Peyer's patch (tissue), 4 donors: ENCODE data around the gene EMC7. TPM values are rescaled to one million over a fixed set of nuclear protein-coding genes. Genes with fewer than 3 reads are reported as not detected.

Source experiments
- DNase-seq, 3 donors: peaks; one replicate each; pipeline ENCODE4 v3.0.0-alpha.2; 2017 to 2019
- H3K27ac ChIP-seq, 4 donors: fragments of 200-600 bp; sonication (generic); one replicate each; pipeline ENCODE4 v1.5.1; 2016 to 2019
- H3K27me3 ChIP-seq, 2 donors: fragments of 200-600 bp; sonication (generic); one replicate each; pipeline ENCODE4 v1.5.1; 2019
- H3K36me3 ChIP-seq, 3 donors: fragments of 200-600 bp; sonication (generic); one replicate each; pipeline ENCODE4 v1.5.1; 2016 to 2019
- H3K4me1 ChIP-seq, 4 donors: fragments of 200-600 bp; sonication (generic); one replicate each; pipeline ENCODE4 v1.5.1; 2016 to 2019
- H3K4me3 ChIP-seq, 4 donors: fragments of 200-600 bp; sonication (generic); 1 replicate in 3 of 4; 2 replicates in 1 of 4; pipeline ENCODE4 v1.5.1; 2016 to 2019; ENCODE audit warnings: mild to moderate bottlenecking in 1 of 4
- H3K9me3 ChIP-seq, 4 donors: fragments of 200-600 bp; sonication (generic); one replicate each; pipeline ENCODE4 v1.5.1; 2016 to 2019; ENCODE audit warnings: mild to moderate bottlenecking in 1 of 4
- POLR2A ChIP-seq, 2 donors: fragments of 450-650 bp; IDR thresholded peaks; one replicate each; pipeline ENCODE4 v1.5.1; 2017; ENCODE audit warnings: antibody characterized with exemption in 2 of 2, mild to moderate bottlenecking in 2 of 2, moderate library complexity in 2 of 2
- total RNA-seq, 4 donors: library from RNA; depleted of rRNA; stranded (reverse); fragments of >200 nt; gene quantifications; one replicate each; pipeline ENCODE4 v1.1.0, GENCODE V29; 2016
- TF ChIP-seq, protein P1 (sequence below), 6 experiments: fragments of 450-650 bp in 4 of 6; fragments of 200-600 bp in 2 of 6; sonication (generic) in 1 of 6; IDR thresholded peaks; one replicate each; pipeline ENCODE4 v1.5.1; 2017 to 2019; ENCODE audit warnings: antibody characterized with exemption in 6 of 6, mild to moderate bottlenecking in 3 of 6, moderate library complexity in 1 of 6

Gene EMC7
- total RNA-seq, 4 donors from 2014 or later, result 20.5 to 29.8 (median 29.2) TPM; not detected in 1

DNA sequence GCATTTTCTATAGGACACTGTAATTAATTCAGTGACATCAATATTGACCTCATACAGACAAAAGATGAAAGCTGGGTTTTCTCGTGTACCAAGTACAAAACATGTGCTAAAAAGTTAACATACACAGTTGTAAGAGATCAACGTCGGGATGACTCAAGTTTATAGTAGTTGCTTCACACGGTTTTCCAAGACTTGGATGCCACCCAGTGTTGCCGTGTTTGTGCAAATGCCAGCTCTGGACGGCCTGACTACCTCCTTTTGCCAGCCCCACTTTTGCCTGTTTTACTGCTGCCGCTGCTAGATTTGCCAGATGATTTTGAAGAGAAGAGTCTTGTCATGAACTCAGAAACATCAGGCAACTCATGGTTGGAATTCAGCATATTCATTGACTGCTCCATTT, 17.6 kb downstream of the EMC7 start:
- DNase-seq, result no peak
- Histone ChIP-seq H3K9me3 (no peaks in the 10 kb centered on the region), H3K27ac (no peak overlapping the region), H3K36me3 (peaks cover 0 to 48% (median 0%) of the 10 kb centered on the region in 3 donors), H3K4me1 (peaks cover 0 to 5% (median 0%) of the 10 kb centered on the region in 4 donors), H3K4me3 (no peak overlapping the region), H3K27me3 (no peaks in the 10 kb centered on the region)
- no peak for TF ChIP-seq POLR2A (IDR thresholded peaks at IDR 0.05)
- TF ChIP-seq, protein P1, sequence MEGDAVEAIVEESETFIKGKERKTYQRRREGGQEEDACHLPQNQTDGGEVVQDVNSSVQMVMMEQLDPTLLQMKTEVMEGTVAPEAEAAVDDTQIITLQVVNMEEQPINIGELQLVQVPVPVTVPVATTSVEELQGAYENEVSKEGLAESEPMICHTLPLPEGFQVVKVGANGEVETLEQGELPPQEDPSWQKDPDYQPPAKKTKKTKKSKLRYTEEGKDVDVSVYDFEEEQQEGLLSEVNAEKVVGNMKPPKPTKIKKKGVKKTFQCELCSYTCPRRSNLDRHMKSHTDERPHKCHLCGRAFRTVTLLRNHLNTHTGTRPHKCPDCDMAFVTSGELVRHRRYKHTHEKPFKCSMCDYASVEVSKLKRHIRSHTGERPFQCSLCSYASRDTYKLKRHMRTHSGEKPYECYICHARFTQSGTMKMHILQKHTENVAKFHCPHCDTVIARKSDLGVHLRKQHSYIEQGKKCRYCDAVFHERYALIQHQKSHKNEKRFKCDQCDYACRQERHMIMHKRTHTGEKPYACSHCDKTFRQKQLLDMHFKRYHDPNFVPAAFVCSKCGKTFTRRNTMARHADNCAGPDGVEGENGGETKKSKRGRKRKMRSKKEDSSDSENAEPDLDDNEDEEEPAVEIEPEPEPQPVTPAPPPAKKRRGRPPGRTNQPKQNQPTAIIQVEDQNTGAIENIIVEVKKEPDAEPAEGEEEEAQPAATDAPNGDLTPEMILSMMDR (IDR thresholded peaks at IDR 0.05), result no peak

DNA sequence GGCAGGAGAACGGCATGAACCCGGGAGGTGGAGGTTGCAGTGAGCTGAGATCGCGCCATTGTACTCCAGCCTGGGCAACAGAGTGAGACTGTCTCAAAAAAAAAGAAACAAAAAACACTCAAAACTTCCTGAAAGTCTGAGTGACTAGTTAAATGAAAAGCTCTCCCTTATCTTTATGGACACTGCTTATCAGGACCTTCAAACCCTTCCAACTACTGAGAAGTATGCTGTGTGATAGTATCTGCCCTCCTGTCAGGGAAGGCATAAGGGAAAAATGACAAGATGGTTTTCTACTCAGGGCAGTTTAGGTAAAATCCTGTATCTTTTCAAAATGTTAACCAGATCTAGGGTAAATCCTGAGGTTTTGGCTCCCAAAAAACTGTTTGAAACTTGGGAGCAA, 21.8 kb downstream of the EMC7 start:
- Histone ChIP-seq H3K36me3 (peaks cover 0 to 20% (median 0%) of the 10 kb centered on the region in 3 donors), H3K27me3 (no peaks in the 10 kb centered on the region), H3K27ac (no peak overlapping the region), H3K4me3 (no peak overlapping the region), H3K4me1 (peaks cover 0 to 5% (median 0%) of the 10 kb centered on the region in 4 donors), H3K9me3 (no peaks in the 10 kb centered on the region)
- no peak for DNase-seq
- TF ChIP-seq, protein P1 (IDR thresholded peaks at IDR 0.05), result no peak
- no peak for TF ChIP-seq POLR2A (IDR thresholded peaks at IDR 0.05)

DNA sequence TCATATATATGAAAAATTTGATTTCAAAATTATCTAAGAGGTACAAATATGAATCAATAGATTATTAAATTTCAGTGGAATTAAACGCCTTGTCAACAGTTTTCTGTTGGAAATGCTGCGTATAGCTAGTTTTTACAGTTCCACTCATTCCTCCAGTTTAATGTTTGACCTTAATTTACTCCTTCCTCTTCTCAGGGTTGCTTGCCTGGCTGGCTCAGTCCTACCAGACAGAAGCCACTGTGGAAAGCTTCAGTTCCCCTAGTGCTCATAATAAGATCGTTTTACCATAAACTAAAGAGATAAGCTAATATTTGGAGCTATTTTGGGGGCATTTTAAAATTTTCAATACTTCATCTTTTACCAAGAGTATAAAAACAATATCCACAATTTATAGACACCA, 22.8 kb downstream of the EMC7 start:
- H3K27me3 ChIP-seq, result no peaks in the 10 kb centered on the region
- DNase-seq, result no peak
- H3K4me1 ChIP-seq, result peaks cover 0 to 5% (median 0%) of the 10 kb centered on the region in 4 donors
- TF ChIP-seq, protein P1 (IDR thresholded peaks at IDR 0.05), result no peak
- no peak for TF ChIP-seq POLR2A (IDR thresholded peaks at IDR 0.05)
- peaks cover 0 to 14% (median 0%) of the 10 kb centered on the region in 3 donors for H3K36me3 ChIP-seq
- no peak overlapping the region for H3K27ac ChIP-seq
- H3K4me3 ChIP-seq, result no peak overlapping the region
- no peaks in the 10 kb centered on the region for H3K9me3 ChIP-seq

DNA sequence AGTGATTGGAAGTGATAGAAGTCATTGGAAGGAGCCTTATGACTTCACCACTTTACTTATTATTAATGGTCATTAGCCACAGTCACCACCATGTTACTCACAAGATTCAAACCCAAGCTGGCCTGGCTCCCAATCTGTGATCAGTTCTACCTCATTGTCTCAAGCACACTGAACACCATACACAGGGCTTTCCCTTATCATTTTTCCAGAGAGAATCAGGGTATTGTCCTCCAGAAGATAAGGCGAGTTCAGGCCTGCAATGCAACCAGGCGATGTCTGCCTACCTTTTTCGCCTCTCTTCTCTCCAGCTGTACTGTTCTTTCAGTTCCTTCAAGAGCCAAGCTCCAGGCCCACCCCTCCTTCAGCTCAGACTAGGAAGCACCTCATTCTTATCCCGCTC, 24.9 kb downstream of the EMC7 start:
- H3K36me3 ChIP-seq, result no peaks in the 10 kb centered on the region
- H3K4me1 ChIP-seq, result peaks cover 0 to 5% (median 0%) of the 10 kb centered on the region in 4 donors
- no peaks in the 10 kb centered on the region for H3K9me3 ChIP-seq
- H3K4me3 ChIP-seq, result no peak overlapping the region
- H3K27ac ChIP-seq, result no peak overlapping the region
- TF ChIP-seq, protein P1 (IDR thresholded peaks at IDR 0.05), result no peak
- TF ChIP-seq POLR2A (IDR thresholded peaks at IDR 0.05), result no peak
- no peak for DNase-seq
- no peaks in the 10 kb centered on the region for H3K27me3 ChIP-seq

- TF ChIP-seq, protein P1 (IDR thresholded peaks at IDR 0.05), result no peak
- no peak for TF ChIP-seq POLR2A (IDR thresholded peaks at IDR 0.05)
- DNase-seq, result no peak
- no peak overlapping the region for H3K27ac ChIP-seq
- H3K36me3 ChIP-seq, result no peaks in the 10 kb centered on the region
- H3K4me3 ChIP-seq, result no peak overlapping the region
- no peaks in the 10 kb centered on the region for H3K27me3 ChIP-seq
- H3K4me1 ChIP-seq, result no peaks in the 10 kb centered on the region
- H3K9me3 ChIP-seq, result no peaks in the 10 kb centered on the region
These were observed 31.7 kb downstream of the EMC7 start for GRCh38 chr15:34070003-34070402.

- Histone ChIP-seq H3K36me3 (no peaks in the 10 kb centered on the region), H3K27me3 (no peaks in the 10 kb centered on the region), H3K4me3 (no peak overlapping the region), H3K4me1 (no peaks in the 10 kb centered on the region), H3K9me3 (no peaks in the 10 kb centered on the region), H3K27ac (no peak overlapping the region)
- no peak for DNase-seq
- no peak for TF ChIP-seq POLR2A (IDR thresholded peaks at IDR 0.05)
- TF ChIP-seq, protein P1 (IDR thresholded peaks at IDR 0.05), result no peak
These were observed 35.7 kb downstream of the EMC7 start for GRCh38 chr15:34065941-34066340.
